ENCODE data around the gene SPTLC2. TPM values are rescaled to one million over a fixed set of nuclear protein-coding genes. Genes with fewer than 3 reads are reported as not detected.

SPTLC2 gene
- total and polyA plus RNA-seq, 2 of the 8 experiments (the other 6 are each of a cell fraction or from before 2014, with no cell fraction given) = 8.9 to 35.1 TPM

DNA sequence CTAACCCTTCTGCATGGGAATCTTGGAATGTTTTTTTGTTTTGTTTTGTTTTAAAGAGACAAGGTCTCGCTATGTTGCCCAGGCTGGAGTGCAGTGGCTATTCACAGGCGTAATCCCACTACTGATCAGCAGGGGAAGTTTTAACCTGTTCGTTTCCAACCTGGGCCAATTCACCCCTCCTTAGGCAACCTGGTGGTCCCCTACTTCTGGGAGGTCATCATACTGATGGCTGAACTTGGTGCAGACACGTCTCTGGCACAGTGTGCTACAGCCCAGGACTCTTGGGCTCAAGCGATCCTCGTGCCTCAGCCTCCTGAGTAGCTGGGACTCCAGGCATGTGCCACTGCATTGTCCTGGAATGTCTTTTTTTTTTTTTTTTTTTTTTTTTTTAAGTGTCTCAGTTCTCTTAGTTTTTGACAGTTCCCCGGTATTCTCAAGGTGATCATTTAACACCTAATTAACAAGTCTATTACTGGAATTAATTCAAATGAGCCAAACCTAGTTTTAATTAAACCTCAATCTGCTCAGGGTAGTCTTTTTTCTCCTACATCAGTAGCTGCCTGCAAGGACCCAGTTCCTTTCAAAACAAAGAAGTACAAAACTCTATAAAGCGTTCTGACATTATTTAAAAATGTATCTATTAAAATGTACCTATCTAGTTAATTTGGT lies 68.8 kb downstream of the SPTLC2 start:
- no peak overlapping the region for H3K27ac ChIP-seq (ENCODE audit: low read depth, low read length)
- H3K4me2 ChIP-seq (ENCODE audit: insufficient read depth in 1 of 2, low read depth in 2 of 2, low read length in 2 of 2) = no peak overlapping the region
- no peaks in the 10 kb centered on the region; the same call in 1 of the 2 replicates for H3K23me2 ChIP-seq (ENCODE audit: low read depth, low read length)
- H2BK20ac ChIP-seq (ENCODE audit: low read length) = no peak overlapping the region
- H3K36me3 ChIP-seq (ENCODE audit: control insufficient read depth in 2 of 4, insufficient read depth in 4 of 4, low read length in 3 of 4) = peaks cover 4 to 27% (median 12%) of the 10 kb centered on the region in 4 experiments; a peak in 6 of 8 replicates
- H3K9me3 ChIP-seq (ENCODE audit: insufficient read depth in 2 of 2, low read depth in 1 of 2, low read length in 1 of 2) = no peaks in the 10 kb centered on the region
- no peak overlapping the region for H4K91ac ChIP-seq (replicated peaks; ENCODE audit: insufficient read length, low read length)
- POLR2A ChIA-PET (ENCODE audit: partially characterized antibody) = no interaction called here
- no peak overlapping the region for H2BK12ac ChIP-seq (ENCODE audit: low read depth, low read length)
- no peak overlapping the region for H2BK5ac ChIP-seq (ENCODE audit: low read depth, low read length)
- H3K18ac ChIP-seq (ENCODE audit: extremely low read depth, low read length) = no peak overlapping the region
- H2AFZ ChIP-seq (ENCODE audit: low read length) = no peak overlapping the region
- CTCF ChIA-PET (ENCODE audit: partially characterized antibody) = interaction anchor here (0.7 to 1.2 kb wide), 6 partner anchors 11 to 272 kb away, joined by 3 to 6 read pairs (median 3); no protein-coding TSS in a partner anchor
- H3K4ac ChIP-seq (replicated peaks; ENCODE audit: insufficient read length, low read depth, low read length) = no peak overlapping the region
- TF ChIP-seq, protein P1, sequence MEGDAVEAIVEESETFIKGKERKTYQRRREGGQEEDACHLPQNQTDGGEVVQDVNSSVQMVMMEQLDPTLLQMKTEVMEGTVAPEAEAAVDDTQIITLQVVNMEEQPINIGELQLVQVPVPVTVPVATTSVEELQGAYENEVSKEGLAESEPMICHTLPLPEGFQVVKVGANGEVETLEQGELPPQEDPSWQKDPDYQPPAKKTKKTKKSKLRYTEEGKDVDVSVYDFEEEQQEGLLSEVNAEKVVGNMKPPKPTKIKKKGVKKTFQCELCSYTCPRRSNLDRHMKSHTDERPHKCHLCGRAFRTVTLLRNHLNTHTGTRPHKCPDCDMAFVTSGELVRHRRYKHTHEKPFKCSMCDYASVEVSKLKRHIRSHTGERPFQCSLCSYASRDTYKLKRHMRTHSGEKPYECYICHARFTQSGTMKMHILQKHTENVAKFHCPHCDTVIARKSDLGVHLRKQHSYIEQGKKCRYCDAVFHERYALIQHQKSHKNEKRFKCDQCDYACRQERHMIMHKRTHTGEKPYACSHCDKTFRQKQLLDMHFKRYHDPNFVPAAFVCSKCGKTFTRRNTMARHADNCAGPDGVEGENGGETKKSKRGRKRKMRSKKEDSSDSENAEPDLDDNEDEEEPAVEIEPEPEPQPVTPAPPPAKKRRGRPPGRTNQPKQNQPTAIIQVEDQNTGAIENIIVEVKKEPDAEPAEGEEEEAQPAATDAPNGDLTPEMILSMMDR (IDR thresholded peaks at IDR 0.05; ENCODE audit: control extremely low read depth in 1 of 3, insufficient read depth in 1 of 3, low read depth in 1 of 3, low read length in 3 of 3) = peak in 2 of 3 experiments; percentile 10 to 35; a peak in 1 of 4 replicates
- no peak for TF ChIP-seq TAF7 (optimal IDR thresholded peaks at IDR 0.05; ENCODE audit: borderline replicate concordance, low read depth, low read length)
- DNase-seq (ENCODE audit: low read depth in 1 of 2, low spot score in 2 of 2) (no peak), FAIRE-seq (no peak)
- no peak overlapping the region for H2BK120ac ChIP-seq (replicated peaks; ENCODE audit: low read depth, low read length)
- H3K4me3 ChIP-seq (ENCODE audit: extremely low read depth in 1 of 4, insufficient read depth in 2 of 4, low read depth in 3 of 4, low read length in 4 of 4) = no peak overlapping the region
- no peaks in the 10 kb centered on the region for H3K4me1 ChIP-seq (replicated peaks in 1 of 4; ENCODE audit: control insufficient read depth in 3 of 4, insufficient read depth in 4 of 4, low read length in 3 of 4)
- no peak overlapping the region for H2AK5ac ChIP-seq (ENCODE audit: low read depth, low read length)
- no peaks in the 10 kb centered on the region for H3K27me3 ChIP-seq (replicated peaks in 1 of 4; ENCODE audit: control insufficient read depth in 3 of 4, extremely low read depth in 1 of 4, insufficient read depth in 3 of 4, low read length in 3 of 4)
- H3K23ac ChIP-seq (ENCODE audit: insufficient read length) = no peak overlapping the region
- H3K14ac ChIP-seq (ENCODE audit: insufficient read length) = no peak overlapping the region
- no peaks in the 10 kb centered on the region; the same call in 1 of the 2 replicates for H3K79me1 ChIP-seq (ENCODE audit: low read depth, low read length)
- H3K9ac ChIP-seq (replicated peaks in 1 of 4; ENCODE audit: extremely low read depth in 1 of 4, low read depth in 3 of 4, low read length in 3 of 4) = no peak overlapping the region
- H3K56ac ChIP-seq (replicated peaks; ENCODE audit: insufficient read length, low read depth, low read length) = no peak overlapping the region
- H4K8ac ChIP-seq (ENCODE audit: extremely low read depth, insufficient read depth, low read length) = no peak overlapping the region
- H2BK15ac ChIP-seq (ENCODE audit: low read length) = no peak overlapping the region
- H4K5ac ChIP-seq (ENCODE audit: insufficient read length, low read depth, low read length) = no peak overlapping the region
- H4K20me1 ChIP-seq (replicated peaks in 1 of 2; ENCODE audit: control insufficient read depth in 1 of 2, insufficient read depth in 2 of 2, low read length in 2 of 2) = no peaks in the 10 kb centered on the region
- WGBS, 2 experiments (ENCODE audit: extremely low coverage in 1 of 2, insufficient coverage in 1 of 2, insufficient read length in 1 of 2, insufficient replicate concordance in 2 of 2, low coverage in 1 of 2, low lambda C conversion rate in 2 of 2, missing lambda C conversion rate in 1 of 2) = 86% methylated on average over 8 of the region's 8 CpGs; no CpG with 5 or more reads in 1 of the 2 experiments
- no peaks in the 10 kb centered on the region for H3K79me2 ChIP-seq (ENCODE audit: control insufficient read depth in 1 of 2, insufficient read depth in 2 of 2, low read length in 2 of 2)
